GM10847 (cell line): ENCODE results near the gene ZNF32.

Experiments
- POLR2A ChIP-seq: IDR thresholded peaks from 2 replicates; pipeline ENCODE4 v1.6.1; 2011; ENCODE audit not compliant: insufficient read length; ENCODE audit errors: extremely low read depth

Gene ZNF32

GRCh38 chr10:43607199-43607573 is 41.5 kb downstream of the ZNF32 start:
- no peak for TF ChIP-seq POLR2A

- peak; percentile 84 for TF ChIP-seq POLR2A
Observed at GRCh38 chr10:43606323-43607198, 42.1 kb downstream of the ZNF32 start, which contains the start of gene ZNF485. Gene ZNF485 (plus strand): TSS chr10:43606438. CDS start chr10:43607051, 613 bp downstream.

- TF ChIP-seq POLR2A = no peak
Observed at GRCh38 chr10:43605850-43606322, 42.8 kb downstream of the ZNF32 start.

GRCh38 chr10:43599333-43599732 is 49.3 kb downstream of the ZNF32 start:
- no peak for TF ChIP-seq POLR2A

DNA sequence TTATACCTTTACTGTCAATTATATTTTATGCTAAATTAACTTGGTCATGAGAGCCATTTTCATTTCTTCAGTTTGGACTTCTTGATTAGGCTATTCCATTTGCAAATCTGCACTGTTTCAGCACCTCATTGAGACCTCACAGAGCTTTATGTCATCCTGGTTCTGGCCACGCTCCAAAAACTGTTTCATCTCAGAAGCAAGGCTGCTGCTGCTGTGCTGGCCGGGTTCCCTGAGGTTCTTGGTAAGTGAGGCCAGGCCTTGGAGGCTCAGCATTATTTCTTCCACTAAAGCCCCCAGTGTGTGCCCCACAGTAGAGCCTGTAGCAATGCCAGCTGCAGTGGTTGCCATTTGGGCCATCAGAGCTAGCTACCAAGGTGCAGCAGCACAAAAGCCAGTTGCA is 50.2 kb downstream of the ZNF32 start:
- TF ChIP-seq POLR2A = no peak

DNA sequence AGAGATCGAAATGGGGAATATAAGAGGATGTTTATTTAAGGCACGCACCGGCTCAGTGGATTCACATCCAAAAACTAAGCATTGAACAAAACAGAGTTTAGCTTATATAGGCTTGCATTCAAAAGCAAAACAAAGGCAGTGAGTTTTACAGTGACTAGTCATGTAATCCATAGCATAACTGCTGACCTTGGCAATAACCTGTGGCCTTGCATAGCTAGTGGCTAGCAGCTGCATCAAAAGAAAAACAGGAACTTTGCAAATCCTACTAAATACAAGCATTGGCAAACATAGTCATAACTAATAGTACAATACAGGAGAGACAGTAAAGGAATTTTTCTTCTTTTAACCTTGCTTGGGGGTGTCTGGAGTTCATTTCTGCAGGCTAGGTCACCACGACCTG is 52.1 kb downstream of the ZNF32 start:
- no peak for TF ChIP-seq POLR2A

GRCh38 chr10:43595739-43596298 is 52.9 kb downstream of the ZNF32 start:
- no peak for TF ChIP-seq POLR2A

- TF ChIP-seq POLR2A = no peak
Observed at GRCh38 chr10:43594944-43595589, 53.6 kb downstream of the ZNF32 start.
